Astrocyte (in vitro differentiated cells and primary cell): ENCODE data around the gene ABHD17A. TPM values are rescaled to one million over a fixed set of nuclear protein-coding genes. Genes with fewer than 3 reads are reported as not detected.

Source experiments
- DNase-seq: peaks from one replicate; pipeline ENCODE4 v3.0.0-alpha.2; 2010; ENCODE audit warnings: low read depth
- FAIRE-seq: peaks from 2 replicates; lab custom pipeline; 2011; peaks lifted over from hg19 to GRCh38; lab: Jason Lieb, UNC
- H2AFZ ChIP-seq: 2 replicates; pipeline ENCODE4 v1.6.0; 2012; ENCODE audit warnings: low read depth, low read length, inconsistent platforms
- H3K27ac ChIP-seq: 2 replicates; pipeline ENCODE4 v1.5.1; 2011; ENCODE audit warnings: low read depth, low read length, inconsistent platforms
- H3K27me3 ChIP-seq: 2 replicates; pipeline ENCODE4 v1.6.0; 2011; ENCODE audit warnings: low read length, inconsistent platforms; ENCODE audit not compliant: insufficient read depth
- H3K36me3 ChIP-seq: 2 replicates; pipeline ENCODE4 v1.5.1; 2011; ENCODE audit warnings: low read length, inconsistent platforms; ENCODE audit not compliant: insufficient read depth
- H3K4me1 ChIP-seq: 2 replicates; pipeline ENCODE4 v1.5.1; 2011; ENCODE audit warnings: low read length, inconsistent platforms; ENCODE audit not compliant: insufficient read depth
- H3K4me2 ChIP-seq: 2 replicates; pipeline ENCODE4 v1.6.0; 2012; ENCODE audit warnings: low read length, inconsistent platforms
- H3K4me3 ChIP-seq: 2 replicates; pipeline ENCODE4 v1.5.1; 2011; ENCODE audit warnings: low read depth, mild to moderate bottlenecking, low read length, inconsistent platforms; ENCODE audit not compliant: insufficient read depth
- H3K79me2 ChIP-seq: 2 replicates; pipeline ENCODE4 v1.6.0; 2012; ENCODE audit warnings: mild to moderate bottlenecking, low read length, inconsistent platforms; ENCODE audit not compliant: insufficient read depth
- H3K9ac ChIP-seq: 2 replicates; pipeline ENCODE4 v1.6.0; 2012; ENCODE audit warnings: mild to moderate bottlenecking, low read length, inconsistent platforms
- H3K9me3 ChIP-seq: 2 replicates; pipeline ENCODE4 v1.5.1; 2012; ENCODE audit warnings: low read depth, mild to moderate bottlenecking, low read length, inconsistent platforms; ENCODE audit not compliant: insufficient read depth
- H4K20me1 ChIP-seq: 2 replicates; pipeline ENCODE4 v1.6.0; 2012; ENCODE audit warnings: low read length, inconsistent platforms; ENCODE audit not compliant: insufficient read depth
- H3K27ac Mint-ChIP-seq: one replicate; pipeline ENCODE4 v1.8.0; 2021; ENCODE audit warnings: mild to moderate bottlenecking, mixed read lengths; ENCODE audit not compliant: unreplicated experiment
- H3K27me3 Mint-ChIP-seq: one replicate; pipeline ENCODE4 v1.8.0; 2021; ENCODE audit warnings: low read depth, mixed read lengths; ENCODE audit not compliant: unreplicated experiment
- H3K36me3 Mint-ChIP-seq: one replicate; pipeline ENCODE4 v1.8.0; 2021; ENCODE audit warnings: low read depth, mixed read lengths; ENCODE audit not compliant: unreplicated experiment
- H3K4me1 Mint-ChIP-seq: one replicate; pipeline ENCODE4 v1.8.0; 2021; ENCODE audit warnings: low read depth, mixed read lengths; ENCODE audit not compliant: unreplicated experiment
- H3K4me3 Mint-ChIP-seq: one replicate; pipeline ENCODE4 v1.8.0; 2021; ENCODE audit warnings: mild to moderate bottlenecking, moderate library complexity, mixed read lengths; ENCODE audit not compliant: unreplicated experiment
- H3K9me3 Mint-ChIP-seq: one replicate; pipeline ENCODE4 v1.8.0; 2021; ENCODE audit warnings: mild to moderate bottlenecking, mixed read lengths; ENCODE audit not compliant: unreplicated experiment
- EZH2 ChIP-seq: IDR thresholded peaks from 2 replicates; pipeline ENCODE4 v1.6.1; 2012; ENCODE audit warnings: mild to moderate bottlenecking, low read length, inconsistent platforms; ENCODE audit not compliant: insufficient read depth
- total RNA-seq: library from RNA; stranded (reverse); gene quantifications from 2 replicates; pipeline ENCODE4 v1.2.1, GENCODE V29; 2021
- TF ChIP-seq, protein P1 (sequence below): IDR thresholded peaks from 2 replicates; pipeline ENCODE4 v1.5.1; 2011; ENCODE audit warnings: low read depth, mild to moderate bottlenecking, inconsistent platforms, low read length, moderate library complexity; ENCODE audit not compliant: insufficient read depth

The ABHD17A gene
- total RNA-seq, 1 donor from 2014 or later: 56.7 TPM

- Mint-ChIP-seq H3K4me3 (peak overlapping the region; percentile 14), H3K9me3 (no peaks in the 10 kb centered on the region), H3K27me3 (no peaks in the 10 kb centered on the region), H3K27ac (peak overlapping the region; percentile 34), H3K4me1 (peaks cover 7% of the 10 kb centered on the region), H3K36me3 (no peaks in the 10 kb centered on the region)
- no peak overlapping the region for H2AFZ ChIP-seq
- no peak overlapping the region for H3K27ac ChIP-seq
- peak overlapping the region; percentile 33 for H3K4me2 ChIP-seq
- FAIRE-seq (no peak), DNase-seq (no peak)
- no peaks in the 10 kb centered on the region for H3K27me3 ChIP-seq
- H3K9me3 ChIP-seq: no peaks in the 10 kb centered on the region
- peaks cover 10% of the 10 kb centered on the region for H3K4me1 ChIP-seq
- H4K20me1 ChIP-seq: peaks cover 63% of the 10 kb centered on the region
- no peak overlapping the region for H3K4me3 ChIP-seq
- TF ChIP-seq, protein P1, sequence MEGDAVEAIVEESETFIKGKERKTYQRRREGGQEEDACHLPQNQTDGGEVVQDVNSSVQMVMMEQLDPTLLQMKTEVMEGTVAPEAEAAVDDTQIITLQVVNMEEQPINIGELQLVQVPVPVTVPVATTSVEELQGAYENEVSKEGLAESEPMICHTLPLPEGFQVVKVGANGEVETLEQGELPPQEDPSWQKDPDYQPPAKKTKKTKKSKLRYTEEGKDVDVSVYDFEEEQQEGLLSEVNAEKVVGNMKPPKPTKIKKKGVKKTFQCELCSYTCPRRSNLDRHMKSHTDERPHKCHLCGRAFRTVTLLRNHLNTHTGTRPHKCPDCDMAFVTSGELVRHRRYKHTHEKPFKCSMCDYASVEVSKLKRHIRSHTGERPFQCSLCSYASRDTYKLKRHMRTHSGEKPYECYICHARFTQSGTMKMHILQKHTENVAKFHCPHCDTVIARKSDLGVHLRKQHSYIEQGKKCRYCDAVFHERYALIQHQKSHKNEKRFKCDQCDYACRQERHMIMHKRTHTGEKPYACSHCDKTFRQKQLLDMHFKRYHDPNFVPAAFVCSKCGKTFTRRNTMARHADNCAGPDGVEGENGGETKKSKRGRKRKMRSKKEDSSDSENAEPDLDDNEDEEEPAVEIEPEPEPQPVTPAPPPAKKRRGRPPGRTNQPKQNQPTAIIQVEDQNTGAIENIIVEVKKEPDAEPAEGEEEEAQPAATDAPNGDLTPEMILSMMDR: no peak
- TF ChIP-seq EZH2: no peak
- no peak overlapping the region for H3K9ac ChIP-seq
- H3K36me3 ChIP-seq: no peaks in the 10 kb centered on the region
- peaks cover 88% of the 10 kb centered on the region for H3K79me2 ChIP-seq
These were observed 24.9 kb upstream of the ABHD17A start for GRCh38 chr19:1910177-1910576.

DNA sequence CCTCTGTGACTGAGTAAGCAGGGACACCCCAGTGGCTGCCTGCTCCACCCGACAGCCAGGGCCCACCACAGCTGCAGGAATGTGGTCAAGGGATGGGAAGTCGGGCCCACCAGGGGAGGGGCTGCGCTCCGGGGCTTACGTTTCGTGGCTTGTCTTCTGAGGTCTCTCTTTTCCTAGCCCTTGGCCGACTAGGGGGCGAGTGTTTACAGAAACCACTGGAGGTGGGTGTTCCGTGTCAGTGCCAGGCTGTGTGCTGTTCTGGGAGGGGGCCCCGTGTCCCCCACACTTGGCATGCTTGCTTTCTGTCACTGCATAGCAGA lies 24.4 kb upstream of the ABHD17A start:
- H3K36me3 ChIP-seq: no peaks in the 10 kb centered on the region
- peak overlapping the region; percentile 14 for H3K4me3 Mint-ChIP-seq
- H4K20me1 ChIP-seq: peaks cover 58% of the 10 kb centered on the region
- H3K9me3 Mint-ChIP-seq: no peaks in the 10 kb centered on the region
- no peak overlapping the region for H3K27ac ChIP-seq
- no peaks in the 10 kb centered on the region for H3K27me3 ChIP-seq
- H3K27me3 Mint-ChIP-seq: no peaks in the 10 kb centered on the region
- H3K79me2 ChIP-seq: peaks cover 88% of the 10 kb centered on the region
- H3K4me3 ChIP-seq: no peak overlapping the region
- H3K4me2 ChIP-seq: peak overlapping the region; percentile 33
- no peak overlapping the region for H3K9ac ChIP-seq
- no peak overlapping the region for H3K27ac Mint-ChIP-seq
- no peak overlapping the region for H2AFZ ChIP-seq
- H3K4me1 ChIP-seq: peaks cover 10% of the 10 kb centered on the region
- H3K4me1 Mint-ChIP-seq: peaks cover 7% of the 10 kb centered on the region
- no peak for DNase-seq
- TF ChIP-seq, protein P1: no peak
- no peak for TF ChIP-seq EZH2
- H3K36me3 Mint-ChIP-seq: no peaks in the 10 kb centered on the region
- FAIRE-seq: no peak
- no peaks in the 10 kb centered on the region for H3K9me3 ChIP-seq

GRCh38 chr19:1908364-1908678 lies 23.0 kb upstream of the ABHD17A start:
- Mint-ChIP-seq H3K27ac (no peak overlapping the region), H3K4me1 (peaks cover 7% of the 10 kb centered on the region), H3K27me3 (no peaks in the 10 kb centered on the region), H3K9me3 (no peaks in the 10 kb centered on the region), H3K4me3 (no peak overlapping the region), H3K36me3 (no peaks in the 10 kb centered on the region)
- H4K20me1 ChIP-seq: peaks cover 44% of the 10 kb centered on the region
- peaks cover 10% of the 10 kb centered on the region for H3K4me1 ChIP-seq
- H3K27me3 ChIP-seq: no peaks in the 10 kb centered on the region
- H3K27ac ChIP-seq: no peak overlapping the region
- no peak overlapping the region for H3K9ac ChIP-seq
- no peak overlapping the region for H2AFZ ChIP-seq
- no peak overlapping the region for H3K4me3 ChIP-seq
- FAIRE-seq (no peak), DNase-seq (no peak)
- no peaks in the 10 kb centered on the region for H3K9me3 ChIP-seq
- no peaks in the 10 kb centered on the region for H3K36me3 ChIP-seq
- no peak overlapping the region for H3K4me2 ChIP-seq
- H3K79me2 ChIP-seq: peaks cover 76% of the 10 kb centered on the region
- TF ChIP-seq EZH2: no peak
- TF ChIP-seq, protein P1: no peak
